Astrocyte (in vitro differentiated cells and primary cell): Measurements from ENCODE around the gene DLG1. TPM values are rescaled to one million over a fixed set of nuclear protein-coding genes. Genes with fewer than 3 reads are reported as not detected.

Source experiments
- DNase-seq: peaks from one replicate; pipeline ENCODE4 v3.0.0-alpha.2; 2010; ENCODE audit warnings: low read depth
- FAIRE-seq: peaks from 2 replicates; lab custom pipeline; 2011; peaks lifted over from hg19 to GRCh38; lab: Jason Lieb, UNC
- H2AFZ ChIP-seq: 2 replicates; pipeline ENCODE4 v1.6.0; 2012; ENCODE audit warnings: low read depth, low read length, inconsistent platforms
- H3K27ac ChIP-seq: 2 replicates; pipeline ENCODE4 v1.5.1; 2011; ENCODE audit warnings: low read depth, low read length, inconsistent platforms
- H3K27me3 ChIP-seq: 2 replicates; pipeline ENCODE4 v1.6.0; 2011; ENCODE audit warnings: low read length, inconsistent platforms; ENCODE audit not compliant: insufficient read depth
- H3K36me3 ChIP-seq: 2 replicates; pipeline ENCODE4 v1.5.1; 2011; ENCODE audit warnings: low read length, inconsistent platforms; ENCODE audit not compliant: insufficient read depth
- H3K4me1 ChIP-seq: 2 replicates; pipeline ENCODE4 v1.5.1; 2011; ENCODE audit warnings: low read length, inconsistent platforms; ENCODE audit not compliant: insufficient read depth
- H3K4me2 ChIP-seq: 2 replicates; pipeline ENCODE4 v1.6.0; 2012; ENCODE audit warnings: low read length, inconsistent platforms
- H3K4me3 ChIP-seq: 2 replicates; pipeline ENCODE4 v1.5.1; 2011; ENCODE audit warnings: low read depth, mild to moderate bottlenecking, low read length, inconsistent platforms; ENCODE audit not compliant: insufficient read depth
- H3K79me2 ChIP-seq: 2 replicates; pipeline ENCODE4 v1.6.0; 2012; ENCODE audit warnings: mild to moderate bottlenecking, low read length, inconsistent platforms; ENCODE audit not compliant: insufficient read depth
- H3K9ac ChIP-seq: 2 replicates; pipeline ENCODE4 v1.6.0; 2012; ENCODE audit warnings: mild to moderate bottlenecking, low read length, inconsistent platforms
- H3K9me3 ChIP-seq: 2 replicates; pipeline ENCODE4 v1.5.1; 2012; ENCODE audit warnings: low read depth, mild to moderate bottlenecking, low read length, inconsistent platforms; ENCODE audit not compliant: insufficient read depth
- H4K20me1 ChIP-seq: 2 replicates; pipeline ENCODE4 v1.6.0; 2012; ENCODE audit warnings: low read length, inconsistent platforms; ENCODE audit not compliant: insufficient read depth
- H3K27ac Mint-ChIP-seq: one replicate; pipeline ENCODE4 v1.8.0; 2021; ENCODE audit warnings: mild to moderate bottlenecking, mixed read lengths; ENCODE audit not compliant: unreplicated experiment
- H3K27me3 Mint-ChIP-seq: one replicate; pipeline ENCODE4 v1.8.0; 2021; ENCODE audit warnings: low read depth, mixed read lengths; ENCODE audit not compliant: unreplicated experiment
- H3K36me3 Mint-ChIP-seq: one replicate; pipeline ENCODE4 v1.8.0; 2021; ENCODE audit warnings: low read depth, mixed read lengths; ENCODE audit not compliant: unreplicated experiment
- H3K4me1 Mint-ChIP-seq: one replicate; pipeline ENCODE4 v1.8.0; 2021; ENCODE audit warnings: low read depth, mixed read lengths; ENCODE audit not compliant: unreplicated experiment
- H3K4me3 Mint-ChIP-seq: one replicate; pipeline ENCODE4 v1.8.0; 2021; ENCODE audit warnings: mild to moderate bottlenecking, moderate library complexity, mixed read lengths; ENCODE audit not compliant: unreplicated experiment
- H3K9me3 Mint-ChIP-seq: one replicate; pipeline ENCODE4 v1.8.0; 2021; ENCODE audit warnings: mild to moderate bottlenecking, mixed read lengths; ENCODE audit not compliant: unreplicated experiment
- EZH2 ChIP-seq: IDR thresholded peaks from 2 replicates; pipeline ENCODE4 v1.6.1; 2012; ENCODE audit warnings: mild to moderate bottlenecking, low read length, inconsistent platforms; ENCODE audit not compliant: insufficient read depth
- total RNA-seq: library from RNA; stranded (reverse); gene quantifications from 2 replicates; pipeline ENCODE4 v1.2.1, GENCODE V29; 2021
- TF ChIP-seq, protein P1 (sequence below): IDR thresholded peaks from 2 replicates; pipeline ENCODE4 v1.5.1; 2011; ENCODE audit warnings: low read depth, mild to moderate bottlenecking, inconsistent platforms, low read length, moderate library complexity; ENCODE audit not compliant: insufficient read depth

DLG1 gene
- total RNA-seq, 1 donor from 2014 or later = 210 TPM

DNA sequence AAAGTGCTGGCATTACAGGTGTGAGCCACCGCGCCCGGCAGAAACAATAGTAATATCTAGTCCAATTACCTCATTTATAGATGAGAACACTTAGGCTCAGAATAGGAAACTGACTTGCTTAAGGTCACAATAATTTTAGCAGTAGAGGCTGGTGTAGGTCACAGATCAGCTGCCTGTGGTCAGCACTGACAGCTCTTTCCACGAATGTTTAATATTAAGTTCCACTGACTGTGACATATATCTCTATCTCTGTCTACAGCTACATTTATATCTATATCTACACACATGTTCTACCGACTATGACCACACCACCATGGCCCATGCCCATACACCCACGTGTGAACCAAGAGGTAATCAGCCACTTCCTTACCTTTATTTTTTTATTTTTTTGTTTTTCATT lies 40.2 kb upstream of the DLG1 start:
- H3K27me3 Mint-ChIP-seq = peaks cover 11% of the 10 kb centered on the region
- Histone ChIP-seq H3K9me3 (no peaks in the 10 kb centered on the region), H3K27ac (no peak overlapping the region), H3K36me3 (no peaks in the 10 kb centered on the region), H3K4me2 (no peak overlapping the region), H3K27me3 (no peaks in the 10 kb centered on the region), H2AFZ (no peak overlapping the region), H3K4me3 (no peak overlapping the region), H3K79me2 (no peaks in the 10 kb centered on the region), H3K9ac (no peak overlapping the region), H3K4me1 (peaks cover 4% of the 10 kb centered on the region), H4K20me1 (no peaks in the 10 kb centered on the region)
- TF ChIP-seq, protein P1, sequence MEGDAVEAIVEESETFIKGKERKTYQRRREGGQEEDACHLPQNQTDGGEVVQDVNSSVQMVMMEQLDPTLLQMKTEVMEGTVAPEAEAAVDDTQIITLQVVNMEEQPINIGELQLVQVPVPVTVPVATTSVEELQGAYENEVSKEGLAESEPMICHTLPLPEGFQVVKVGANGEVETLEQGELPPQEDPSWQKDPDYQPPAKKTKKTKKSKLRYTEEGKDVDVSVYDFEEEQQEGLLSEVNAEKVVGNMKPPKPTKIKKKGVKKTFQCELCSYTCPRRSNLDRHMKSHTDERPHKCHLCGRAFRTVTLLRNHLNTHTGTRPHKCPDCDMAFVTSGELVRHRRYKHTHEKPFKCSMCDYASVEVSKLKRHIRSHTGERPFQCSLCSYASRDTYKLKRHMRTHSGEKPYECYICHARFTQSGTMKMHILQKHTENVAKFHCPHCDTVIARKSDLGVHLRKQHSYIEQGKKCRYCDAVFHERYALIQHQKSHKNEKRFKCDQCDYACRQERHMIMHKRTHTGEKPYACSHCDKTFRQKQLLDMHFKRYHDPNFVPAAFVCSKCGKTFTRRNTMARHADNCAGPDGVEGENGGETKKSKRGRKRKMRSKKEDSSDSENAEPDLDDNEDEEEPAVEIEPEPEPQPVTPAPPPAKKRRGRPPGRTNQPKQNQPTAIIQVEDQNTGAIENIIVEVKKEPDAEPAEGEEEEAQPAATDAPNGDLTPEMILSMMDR = no peak
- TF ChIP-seq EZH2 = no peak
- no peak for DNase-seq
- peaks cover 3% of the 10 kb centered on the region for H3K36me3 Mint-ChIP-seq
- no peaks in the 10 kb centered on the region for H3K9me3 Mint-ChIP-seq
- FAIRE-seq = no peak
- peaks cover 24% of the 10 kb centered on the region for H3K4me1 Mint-ChIP-seq
- H3K4me3 Mint-ChIP-seq = no peak overlapping the region
- no peak overlapping the region for H3K27ac Mint-ChIP-seq

GRCh38 chr3:197337656-197338055 lies 39.2 kb upstream of the DLG1 start:
- Mint-ChIP-seq H3K36me3 (peaks cover 3% of the 10 kb centered on the region), H3K9me3 (no peaks in the 10 kb centered on the region), H3K4me1 (peaks cover 24% of the 10 kb centered on the region), H3K4me3 (no peak overlapping the region), H3K27ac (no peak overlapping the region), H3K27me3 (peaks cover 11% of the 10 kb centered on the region)
- H3K27ac ChIP-seq = no peak overlapping the region
- no peaks in the 10 kb centered on the region for H3K36me3 ChIP-seq
- no peak overlapping the region for H3K9ac ChIP-seq
- peaks cover 4% of the 10 kb centered on the region for H3K4me1 ChIP-seq
- H3K79me2 ChIP-seq = no peaks in the 10 kb centered on the region
- no peaks in the 10 kb centered on the region for H3K9me3 ChIP-seq
- no peak overlapping the region for H2AFZ ChIP-seq
- DNase-seq = peak; percentile 64
- TF ChIP-seq EZH2 = no peak
- TF ChIP-seq, protein P1 = no peak
- H3K4me2 ChIP-seq = no peak overlapping the region
- no peaks in the 10 kb centered on the region for H3K27me3 ChIP-seq
- H3K4me3 ChIP-seq = no peak overlapping the region
- H4K20me1 ChIP-seq = no peaks in the 10 kb centered on the region
- no peak for FAIRE-seq

GRCh38 chr3:197337214-197337613 lies 38.8 kb upstream of the DLG1 start:
- Histone ChIP-seq H3K79me2 (no peaks in the 10 kb centered on the region), H3K4me3 (no peak overlapping the region), H3K27me3 (no peaks in the 10 kb centered on the region), H3K27ac (no peak overlapping the region), H3K36me3 (no peaks in the 10 kb centered on the region), H3K4me2 (no peak overlapping the region), H3K9me3 (no peaks in the 10 kb centered on the region), H3K4me1 (peaks cover 4% of the 10 kb centered on the region), H2AFZ (no peak overlapping the region), H3K9ac (no peak overlapping the region), H4K20me1 (no peaks in the 10 kb centered on the region)
- Mint-ChIP-seq H3K4me3 (no peak overlapping the region), H3K36me3 (peaks cover 3% of the 10 kb centered on the region), H3K4me1 (peaks cover 24% of the 10 kb centered on the region), H3K9me3 (no peaks in the 10 kb centered on the region), H3K27me3 (peaks cover 11% of the 10 kb centered on the region), H3K27ac (no peak overlapping the region)
- no peak for TF ChIP-seq EZH2
- TF ChIP-seq, protein P1 = no peak
- no peak for DNase-seq
- no peak for FAIRE-seq
